B cell (primary cell): ENCODE results near the gene IL17F. TPM values are rescaled to one million over a fixed set of nuclear protein-coding genes. Genes with fewer than 3 reads are reported as not detected.

Source experiments
- ATAC-seq: fragments of 200-7000 bp; cut with Tn5 transposase; one replicate; pipeline ENCODE4 v1.10.0; 2021; ENCODE audit warnings: low read depth, mild to moderate bottlenecking, moderate number of reproducible peaks, moderate library complexity
- CTCF ChIA-PET: fragments of 350-600 bp; sonication (Branson Sonifier 250); formaldehyde crosslinking; loops from one replicate; lab custom pipeline; 2021; ENCODE audit warnings: antibody characterized with exemption, inconsistent platforms; lab: Charles Lee
- POLR2A ChIA-PET: fragments of 350-600 bp; sonication (Branson Sonifier 250); formaldehyde crosslinking; loops from one replicate; lab custom pipeline; 2021; ENCODE audit warnings: antibody characterized with exemption; lab: Charles Lee
- DNase-seq: peaks from one replicate; pipeline ENCODE4 v3.0.0; 2013
- H2AFZ ChIP-seq: 2 replicates; pipeline ENCODE4 v1.6.1; 2012; ENCODE audit warnings: mild to moderate bottlenecking, low read depth, low read length; ENCODE audit not compliant: insufficient read depth, poor library complexity, severe bottlenecking
- H3K27ac ChIP-seq, 2 donors: 1 replicate in 1 of 2; 2 replicates in 1 of 2; pipeline ENCODE4 v1.5.1; 2012 to 2013; ENCODE audit warnings: low read length in 2 of 2, mild to moderate bottlenecking in 2 of 2, moderate library complexity in 1 of 2
- H3K27me3 ChIP-seq, 4 experiments: fragments of 200-600 bp in 1 of 4; sonication (generic) in 1 of 4; replicated peaks in 1 of 4; 1 replicate in 2 of 4; 2 replicates in 2 of 4; pipeline versions ENCODE4 v1.6.1 to v1.7.0; 2013 to 2016; ENCODE audit warnings: low read length in 3 of 4, mild to moderate bottlenecking in 2 of 4, mixed read lengths in 1 of 4, moderate library complexity in 1 of 4; ENCODE audit not compliant: insufficient read depth in 4 of 4, control insufficient read depth in 3 of 4; ENCODE audit errors: control extremely low read depth in 1 of 4
- H3K36me3 ChIP-seq, 2 experiments: replicated peaks in 1 of 2; 1 replicate in 1 of 2; 2 replicates in 1 of 2; pipeline versions ENCODE4 v1.6.1 to v1.7.1; 2013; ENCODE audit warnings: low read length in 1 of 2; ENCODE audit not compliant: insufficient read depth in 2 of 2, control insufficient read depth in 1 of 2; ENCODE audit errors: control extremely low read depth in 1 of 2, extremely low read depth in 1 of 2
- H3K4me1 ChIP-seq, 2 donors: fragments of 200-600 bp in 1 of 2; sonication (generic) in 1 of 2; 1 replicate in 1 of 2; 2 replicates in 1 of 2; pipeline versions ENCODE4 v1.5.1 to v1.6.1; 2013 to 2017; ENCODE audit warnings: low read length in 2 of 2; ENCODE audit not compliant: control insufficient read depth in 2 of 2, insufficient read depth in 2 of 2
- H3K4me2 ChIP-seq: replicated peaks from 2 replicates; pipeline ENCODE3; 2012; ENCODE audit warnings: mild to moderate bottlenecking, low read depth, low read length; ENCODE audit not compliant: poor library complexity, severe bottlenecking
- H3K4me3 ChIP-seq, 5 experiments: fragments of 200-600 bp in 1 of 5; sonication (generic) in 1 of 5; 1 replicate in 3 of 5; 2 replicates in 2 of 5; pipeline versions ENCODE4 v1.5.1 to v1.7.0; 2011 to 2016; ENCODE audit warnings: low read length in 4 of 5, mild to moderate bottlenecking in 4 of 5, low read depth in 2 of 5, control low read depth in 1 of 5, moderate library complexity in 1 of 5; ENCODE audit not compliant: insufficient read depth in 1 of 5; ENCODE audit errors: control extremely low read depth in 1 of 5, extremely low read depth in 1 of 5
- H3K79me2 ChIP-seq: fragments of 200-600 bp; sonication (generic); one replicate; pipeline ENCODE4 v1.6.0; 2016; ENCODE audit warnings: low read length; ENCODE audit not compliant: control insufficient read depth, insufficient read depth
- H3K9ac ChIP-seq: fragments of 200-600 bp; sonication (generic); 2 replicates; pipeline ENCODE4 v1.6.1; 2017; ENCODE audit warnings: mild to moderate bottlenecking, low read length, moderate library complexity
- H3K9me3 ChIP-seq, 3 donors: one replicate each; pipeline versions ENCODE4 v1.6.1 to v1.7.1; 2013; ENCODE audit warnings: low read length in 2 of 3; ENCODE audit not compliant: control insufficient read depth in 2 of 3, insufficient read depth in 1 of 3; ENCODE audit errors: control extremely low read depth in 1 of 3
- H4K20me1 ChIP-seq: 2 replicates; pipeline ENCODE4 v1.6.0; 2012; ENCODE audit warnings: mild to moderate bottlenecking, low read length; ENCODE audit not compliant: insufficient read depth, control insufficient read depth, poor library complexity, severe bottlenecking
- H3K27ac Mint-ChIP-seq: one replicate; pipeline ENCODE4 v1.8.0; 2021; ENCODE audit warnings: mixed read lengths
- H3K27me3 Mint-ChIP-seq: one replicate; pipeline ENCODE4 v1.8.0; 2021; ENCODE audit warnings: mixed read lengths
- H3K4me1 Mint-ChIP-seq: one replicate; pipeline ENCODE4 v1.8.0; 2021; ENCODE audit warnings: mixed read lengths
- H3K4me3 Mint-ChIP-seq: one replicate; pipeline ENCODE4 v1.8.0; 2021; ENCODE audit warnings: mixed read lengths
- H3K9me3 Mint-ChIP-seq: one replicate; pipeline ENCODE4 v1.8.0; 2022; ENCODE audit warnings: mixed read lengths; ENCODE audit not compliant: insufficient read depth
- CTCF ChIP-seq: fragments of 200-600 bp; IDR thresholded peaks from one replicate; pipeline ENCODE4 v1.8.0; 2022; ENCODE audit warnings: antibody characterized with exemption, mild to moderate bottlenecking
- EZH2 ChIP-seq: IDR thresholded peaks from 2 replicates; pipeline ENCODE4 v1.6.1; 2012; ENCODE audit warnings: borderline replicate concordance, low read depth, mild to moderate bottlenecking, moderate library complexity, low read length; ENCODE audit not compliant: insufficient read depth, poor library complexity, severe bottlenecking
- WGBS: methylation state at CpG from one replicate; pipeline ENCODE4 v1.1.5; 2013; ENCODE audit warnings: missing lambda C conversion rate; ENCODE audit not compliant: insufficient coverage; 5-methylcytosine and 5-hydroxymethylcytosine counted together
- intact Hi-C: fragments of 100-400 bp; cut with micrococcal nuclease; formaldehyde crosslinking; loops from one replicate; pipeline ENCODE4 v1.10.0; 2022
- polyA plus RNA-seq: library from polyadenylated mRNA; depleted of rRNA; stranded (reverse); fragments of >200 nt; gene quantifications from 2 replicates; pipeline ENCODE4 v1.2.3, GENCODE V29; 2012
- total RNA-seq, 2 donors: library from RNA; stranded (reverse); fragments of 120-200 nt in 1 of 2; gene quantifications; 1 replicate in 1 of 2; 2 replicates in 1 of 2; pipeline versions ENCODE4 v1.2.3 to v1.2.4, GENCODE V29; 2013 to 2022

The IL17F gene
- total and polyA plus RNA-seq, 2 donors (not counting 1 experiment from before 2014, with no cell fraction given), result not detected

GRCh38 chr6:52213127-52213526 is 31.2 kb downstream of the IL17F start:
- no peak overlapping the region for H3K4me2 ChIP-seq
- H3K9me3 ChIP-seq, result no peaks in the 10 kb centered on the region
- no peaks in the 10 kb centered on the region for H3K36me3 ChIP-seq
- intact Hi-C loops, result no loop called here
- H4K20me1 ChIP-seq, result no peaks in the 10 kb centered on the region
- DNase-seq (no peak), ATAC-seq (no peak)
- H3K4me1 ChIP-seq, result no peaks in the 10 kb centered on the region
- no CpG with 5 or more reads among the region's 2 CpGs for WGBS
- Mint-ChIP-seq H3K4me3 (no peak overlapping the region), H3K27me3 (peaks cover 3% of the 10 kb centered on the region), H3K27ac (no peak overlapping the region), H3K9me3 (no peaks in the 10 kb centered on the region), H3K4me1 (no peaks in the 10 kb centered on the region)
- CTCF ChIA-PET, result no interaction called here
- H3K4me3 ChIP-seq, result no peak overlapping the region
- H3K27ac ChIP-seq, result no peak overlapping the region
- H3K9ac ChIP-seq, result no peak overlapping the region
- H3K27me3 ChIP-seq, result peaks cover 0 to 5% (median 0%) of the 10 kb centered on the region in 4 experiments
- POLR2A ChIA-PET, result no interaction called here
- no peaks in the 10 kb centered on the region for H3K79me2 ChIP-seq
- TF ChIP-seq EZH2 (no peak), CTCF (no peak)
- no peak overlapping the region for H2AFZ ChIP-seq

- no peaks in the 10 kb centered on the region for H3K9me3 ChIP-seq
- H3K9me3 Mint-ChIP-seq, result no peaks in the 10 kb centered on the region
- H3K9ac ChIP-seq, result no peak overlapping the region
- H3K27ac Mint-ChIP-seq, result no peak overlapping the region
- H3K27me3 ChIP-seq, result peaks cover 0 to 5% (median 0%) of the 10 kb centered on the region in 4 experiments
- no peaks in the 10 kb centered on the region for H4K20me1 ChIP-seq
- H3K27me3 Mint-ChIP-seq, result peaks cover 3% of the 10 kb centered on the region
- H3K4me2 ChIP-seq, result no peak overlapping the region
- intact Hi-C loops, result no loop called here
- H3K4me1 ChIP-seq, result no peaks in the 10 kb centered on the region
- no peak overlapping the region for H3K4me3 ChIP-seq
- POLR2A ChIA-PET, result no interaction called here
- no peak for ATAC-seq
- H3K36me3 ChIP-seq, result no peaks in the 10 kb centered on the region
- CTCF ChIA-PET, result no interaction called here
- H3K27ac ChIP-seq, result no peak overlapping the region
- no peak for DNase-seq
- WGBS, result 60% methylated on average over 1 of the region's 2 CpGs
- no peak for TF ChIP-seq EZH2
- TF ChIP-seq CTCF, result no peak
- H3K4me3 Mint-ChIP-seq, result no peak overlapping the region
- no peak overlapping the region for H2AFZ ChIP-seq
- H3K79me2 ChIP-seq, result no peaks in the 10 kb centered on the region
- H3K4me1 Mint-ChIP-seq, result no peaks in the 10 kb centered on the region
Observed at GRCh38 chr6:52210227-52210626, 34.1 kb downstream of the IL17F start.
